Urothelium cell line (cell line): Measurements from ENCODE around the gene TNIK.
"Not testable (repeated sequence)": the region's sequence is repeated elsewhere in the genome, so short reads cannot be mapped to it uniquely, and the experiment has no call there.

ENCODE experiments used
- DNase-seq: peaks from one replicate; pipeline ENCODE4 v3.0.0; 2011; ENCODE audit warnings: low spot score, mixed read lengths
- FAIRE-seq: peaks from 2 replicates; lab custom pipeline; 2011; peaks lifted over from hg19 to GRCh38; lab: Jason Lieb, UNC

TNIK gene

GRCh38 chr3:171266034-171266739, 194.0 kb downstream of the TNIK start:
- DNase-seq: no peak

GRCh38 chr3:171264758-171265157, 195.4 kb downstream of the TNIK start:
- FAIRE-seq: no peak
- DNase-seq: no peak

More at GRCh38 chr3:171266034-171266739, 194.0 kb downstream of the TNIK start:
- no peak for FAIRE-seq

GRCh38 chr3:171262431-171262830, 197.8 kb downstream of the TNIK start:
- DNase-seq (no peak), FAIRE-seq (no peak)

- FAIRE-seq: no peak
Measured at GRCh38 chr3:171261487-171261886, 198.7 kb downstream of the TNIK start.

GRCh38 chr3:171260899-171261298, 199.3 kb downstream of the TNIK start:
- no peak for DNase-seq
- FAIRE-seq: no peak

More at GRCh38 chr3:171261487-171261886, 198.7 kb downstream of the TNIK start:
- no peak for DNase-seq

- DNase-seq (no peak), FAIRE-seq (no peak)
Measured at GRCh38 chr3:171260466-171260865, 199.7 kb downstream of the TNIK start.

- FAIRE-seq (no peak), DNase-seq (peak; percentile 4)
Measured at GRCh38 chr3:171258316-171258715, 201.9 kb downstream of the TNIK start.

- DNase-seq (peak; percentile 10), FAIRE-seq (no peak)
Measured at GRCh38 chr3:171257251-171258203, 202.7 kb downstream of the TNIK start.

GRCh38 chr3:171256445-171257250, 203.6 kb downstream of the TNIK start:
- DNase-seq: no peak
- FAIRE-seq: no peak

GRCh38 chr3:171255236-171255806, 204.9 kb downstream of the TNIK start:
- FAIRE-seq (no peak), DNase-seq (no peak)

GRCh38 chr3:171254315-171254714, 205.9 kb downstream of the TNIK start:
- no peak for DNase-seq
- no peak for FAIRE-seq

- FAIRE-seq (no peak), DNase-seq (no peak)
Measured at GRCh38 chr3:171251835-171252234, 208.4 kb downstream of the TNIK start.

- DNase-seq (no peak), FAIRE-seq (no peak)
Measured at GRCh38 chr3:171250444-171250843, 209.8 kb downstream of the TNIK start.

GRCh38 chr3:171249245-171249644, 211.0 kb downstream of the TNIK start:
- DNase-seq (no peak), FAIRE-seq (no peak)

GRCh38 chr3:171248426-171249111, 211.6 kb downstream of the TNIK start:
- DNase-seq (no peak), FAIRE-seq (no peak)

GRCh38 chr3:171245796-171246765, 214.1 kb downstream of the TNIK start:
- DNase-seq: no peak
- FAIRE-seq: no peak

- DNase-seq (no peak), FAIRE-seq (no peak)
Measured at GRCh38 chr3:171242951-171243350, 217.3 kb downstream of the TNIK start.

- DNase-seq (no peak), FAIRE-seq (no peak)
Measured at GRCh38 chr3:171242170-171242569, 218.0 kb downstream of the TNIK start.

GRCh38 chr3:171241655-171242054, 218.6 kb downstream of the TNIK start:
- not testable (repeated sequence) for DNase-seq, FAIRE-seq
